Mesenchymal stem cell (in vitro differentiated cells and primary cell): ENCODE results near the gene MEF2B.
A peak's percentile ranks its signal among the peaks of the same experiment; 100 is the strongest.
"Not testable (repeated sequence)": the region's sequence is repeated elsewhere in the genome, so short reads cannot be mapped to it uniquely, and the experiment has no call there.

Source experiments
- DNase-seq: peaks from one replicate; pipeline ENCODE4 v3.0.0-alpha.2; 2013
- H2AFZ ChIP-seq: one replicate; pipeline ENCODE4 v1.6.1; 2013; ENCODE audit warnings: low read depth, mild to moderate bottlenecking, control low read depth, inconsistent platforms, low read length, moderate library complexity
- H2AK5ac ChIP-seq: 2 replicates; pipeline ENCODE4 v1.6.1; 2013; ENCODE audit warnings: low read length, moderate library complexity, mild to moderate bottlenecking, inconsistent platforms; ENCODE audit not compliant: severe bottlenecking
- H2BK120ac ChIP-seq: one replicate; pipeline ENCODE4 v1.6.1; 2013; ENCODE audit warnings: low read depth, mild to moderate bottlenecking, inconsistent platforms, low read length, moderate library complexity
- H2BK12ac ChIP-seq, 2 experiments: one replicate each; pipeline ENCODE4 v1.6.1; 2013; ENCODE audit warnings: inconsistent platforms in 2 of 2, low read length in 2 of 2, mild to moderate bottlenecking in 2 of 2, moderate library complexity in 2 of 2, control low read depth in 1 of 2
- H2BK15ac ChIP-seq: one replicate; pipeline ENCODE4 v1.6.1; 2013; ENCODE audit warnings: mild to moderate bottlenecking, low read depth, inconsistent platforms; ENCODE audit not compliant: poor library complexity, severe bottlenecking
- H2BK5ac ChIP-seq: 2 replicates; pipeline ENCODE4 v1.6.1; 2013; ENCODE audit warnings: low read depth, mild to moderate bottlenecking, low read length, control low read depth, inconsistent platforms; ENCODE audit not compliant: poor library complexity, severe bottlenecking
- H3K14ac ChIP-seq, 2 experiments: one replicate each; pipeline ENCODE4 v1.6.1; 2013; ENCODE audit warnings: inconsistent platforms in 2 of 2, low read length in 2 of 2, control low read depth in 1 of 2, mild to moderate bottlenecking in 1 of 2, moderate library complexity in 1 of 2
- H3K18ac ChIP-seq, 2 experiments: one replicate each; pipeline ENCODE4 v1.6.1; 2013; ENCODE audit warnings: inconsistent platforms in 2 of 2, low read length in 2 of 2, control low read depth in 1 of 2, low read depth in 1 of 2, mild to moderate bottlenecking in 1 of 2
- H3K23ac ChIP-seq, 2 experiments: one replicate each; pipeline ENCODE4 v1.6.1; 2013; ENCODE audit warnings: inconsistent platforms in 2 of 2, low read length in 2 of 2, mild to moderate bottlenecking in 2 of 2, moderate library complexity in 2 of 2, control low read depth in 1 of 2
- H3K27ac ChIP-seq: 2 replicates; pipeline ENCODE4 v1.5.1; 2013; ENCODE audit warnings: mild to moderate bottlenecking, moderate library complexity, low read length, control low read depth, inconsistent platforms; ENCODE audit not compliant: poor library complexity, severe bottlenecking
- H3K27me3 ChIP-seq, 2 experiments: 2 replicates each; pipeline versions ENCODE4 v1.6.1 to v1.7.0; 2013; ENCODE audit warnings: low read length in 2 of 2, mild to moderate bottlenecking in 2 of 2, moderate library complexity in 2 of 2, control low read depth in 1 of 2, inconsistent platforms in 1 of 2; ENCODE audit not compliant: control insufficient read depth in 1 of 2, insufficient read depth in 1 of 2
- H3K36me3 ChIP-seq, 2 experiments: 2 replicates each; pipeline versions ENCODE4 v1.6.1 to v1.7.0; 2013; ENCODE audit warnings: low read length in 2 of 2, control low read depth in 1 of 2, inconsistent platforms in 1 of 2, low read depth in 1 of 2, mild to moderate bottlenecking in 1 of 2; ENCODE audit not compliant: insufficient read depth in 2 of 2, control insufficient read depth in 1 of 2
- H3K4ac ChIP-seq, 2 experiments: one replicate each; pipeline ENCODE4 v1.6.1; 2013; ENCODE audit warnings: inconsistent platforms in 2 of 2, low read length in 2 of 2, mild to moderate bottlenecking in 2 of 2, moderate library complexity in 2 of 2, control low read depth in 1 of 2, low read depth in 1 of 2
- H3K4me1 ChIP-seq: 2 replicates; pipeline ENCODE4 v1.6.1; 2013; ENCODE audit warnings: low read depth, low read length, control low read depth; ENCODE audit not compliant: control insufficient read depth, insufficient read depth
- H3K4me2 ChIP-seq: 2 replicates; pipeline ENCODE4 v1.6.1; 2013; ENCODE audit warnings: low read length, mild to moderate bottlenecking, inconsistent platforms; ENCODE audit not compliant: poor library complexity, severe bottlenecking
- H3K4me3 ChIP-seq, 2 experiments: 2 replicates each; pipeline versions ENCODE4 v1.5.1 to v1.7.0; 2013; ENCODE audit warnings: low read length in 2 of 2, mild to moderate bottlenecking in 2 of 2, control low read depth in 1 of 2, low read depth in 1 of 2; ENCODE audit not compliant: insufficient read depth in 1 of 2
- H3K79me1 ChIP-seq: replicated peaks from 2 replicates; pipeline ENCODE4 v1.6.1; 2013; ENCODE audit warnings: mild to moderate bottlenecking, control low read depth, low read length, inconsistent platforms; ENCODE audit not compliant: poor library complexity, severe bottlenecking
- H3K9ac ChIP-seq: 2 replicates; pipeline ENCODE4 v1.7.0; 2013; ENCODE audit warnings: mild to moderate bottlenecking, low read length, moderate library complexity
- H3K9me3 ChIP-seq: 2 replicates; pipeline ENCODE4 v1.7.0; 2013; ENCODE audit warnings: mild to moderate bottlenecking, low read length; ENCODE audit not compliant: control insufficient read depth
- H4K8ac ChIP-seq: one replicate; pipeline ENCODE4 v1.6.1; 2013; ENCODE audit warnings: inconsistent platforms, mild to moderate bottlenecking, low read length, moderate library complexity
- H4K91ac ChIP-seq: one replicate; pipeline ENCODE4 v1.6.1; 2013; ENCODE audit warnings: mild to moderate bottlenecking, low read length, inconsistent platforms
- WGBS: methylation state at CpG from one replicate; pipeline ENCODE4 v1.1.7; 2013; ENCODE audit warnings: mixed read lengths; 5-methylcytosine and 5-hydroxymethylcytosine counted together

Gene MEF2B

GRCh38 chr19:19106938-19107337 lies 63.1 kb downstream of the MEF2B start:
- H3K4me2 ChIP-seq, H3K9ac ChIP-seq, H3K14ac ChIP-seq, DNase-seq, H4K91ac ChIP-seq, H3K18ac ChIP-seq, H3K4me3 ChIP-seq, H2BK5ac ChIP-seq, H4K8ac ChIP-seq, H2BK12ac ChIP-seq, H3K79me1 ChIP-seq, H3K23ac ChIP-seq, H2AK5ac ChIP-seq, H2BK120ac ChIP-seq, H3K9me3 ChIP-seq, H2AFZ ChIP-seq, H3K27ac ChIP-seq, H2BK15ac ChIP-seq, H3K4ac ChIP-seq: not testable (repeated sequence)
- Histone ChIP-seq H3K36me3 (peaks cover 0 to 12% of the 10 kb centered on the region in 2 experiments), H3K27me3 (peaks cover 0 to 14% of the 10 kb centered on the region in 2 experiments), H3K4me1 (peaks cover 31% of the 10 kb centered on the region)
- 100% methylated on average over 7 of the region's 7 CpGs for WGBS

DNA sequence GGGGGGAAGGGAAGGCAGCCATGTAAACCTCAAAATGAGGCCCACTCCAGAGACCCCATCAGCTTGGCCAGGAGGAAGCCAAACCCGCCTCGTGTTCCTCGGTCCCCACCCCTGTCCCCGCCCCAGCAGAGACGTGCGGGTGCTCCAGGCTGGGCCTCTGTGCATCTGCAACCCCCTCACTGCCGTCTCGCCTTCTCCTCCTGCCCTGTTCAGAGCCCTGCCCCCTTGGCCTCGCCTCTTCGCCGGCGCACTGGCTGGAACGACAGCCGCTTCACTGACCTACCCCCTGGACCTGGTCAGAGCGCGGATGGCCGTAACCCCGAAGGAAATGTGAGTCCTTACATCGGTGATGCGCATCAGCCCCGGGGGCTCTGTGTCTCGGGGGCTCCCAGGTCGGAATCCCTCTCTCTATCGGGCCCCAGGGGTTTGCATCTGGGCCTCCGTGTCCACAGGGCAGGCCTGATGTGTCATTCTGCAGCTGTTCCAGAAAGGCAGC lies 64.0 kb downstream of the MEF2B start:
- 22% methylated on average over 25 of the region's 25 CpGs for WGBS

GRCh38 chr19:19105365-19106055 lies 64.6 kb downstream of the MEF2B start:
- peak overlapping the region; percentile 84 to 90 for H3K18ac ChIP-seq
- H2BK5ac ChIP-seq, result peak overlapping the region; percentile 59
- H3K9ac ChIP-seq, result peak overlapping the region; percentile 72
- peak overlapping the region; percentile 81 for H2AFZ ChIP-seq
- H3K9me3 ChIP-seq, result no peaks in the 10 kb centered on the region
- H3K4me1 ChIP-seq, result peaks cover 24% of the 10 kb centered on the region
- H3K23ac ChIP-seq, result no peak overlapping the region
- H3K79me1 ChIP-seq, result no peaks in the 10 kb centered on the region
- peak overlapping the region in 1 of 2 experiments; percentile 42 for H2BK12ac ChIP-seq
- H4K8ac ChIP-seq, result peak overlapping the region; percentile 99
- H3K4me3 ChIP-seq, result peak overlapping the region; percentile 46 to 76
- H3K27ac ChIP-seq, result peak overlapping the region; percentile 88
- peaks cover 0 to 3% of the 10 kb centered on the region in 2 experiments for H3K27me3 ChIP-seq
- peak overlapping the region; percentile 73 to 83 for H3K4ac ChIP-seq
- no peak overlapping the region for H2BK15ac ChIP-seq
- H3K4me2 ChIP-seq, result peak overlapping the region; percentile 82
- no peak overlapping the region for H2AK5ac ChIP-seq
- 9% methylated on average over 34 of the region's 36 CpGs for WGBS
- peak; percentile 77 for DNase-seq
- H2BK120ac ChIP-seq, result peak overlapping the region; percentile 66
- peak overlapping the region in 1 of 2 experiments; percentile 68 for H3K14ac ChIP-seq
- peak overlapping the region; percentile 92 for H4K91ac ChIP-seq
- peaks cover 0 to 9% of the 10 kb centered on the region in 2 experiments for H3K36me3 ChIP-seq

More for the DNA sequence above, 64.0 kb downstream of the MEF2B start:
- H2BK15ac ChIP-seq, result peak overlapping the region; percentile 90
- H3K4ac ChIP-seq, result peak overlapping the region; percentile 55 to 73
- no peak overlapping the region for H2AK5ac ChIP-seq
- DNase-seq, result peak; percentile 67
- H3K9me3 ChIP-seq, result no peaks in the 10 kb centered on the region
- H3K27ac ChIP-seq, result peak overlapping the region; percentile 88
- H3K36me3 ChIP-seq, result peaks cover 0 to 12% of the 10 kb centered on the region in 2 experiments
- peak overlapping the region; percentile 59 for H2BK5ac ChIP-seq
- no peak overlapping the region for H3K14ac ChIP-seq
- peak overlapping the region; percentile 43 for H4K91ac ChIP-seq
- H3K18ac ChIP-seq, result peak overlapping the region; percentile 84 to 90
- peaks cover 0 to 9% of the 10 kb centered on the region in 2 experiments for H3K27me3 ChIP-seq
- peak overlapping the region; percentile 82 for H3K4me2 ChIP-seq
- H2AFZ ChIP-seq, result peak overlapping the region; percentile 72
- H3K79me1 ChIP-seq, result no peaks in the 10 kb centered on the region
- peak overlapping the region; percentile 72 for H3K9ac ChIP-seq
- H2BK12ac ChIP-seq, result peak overlapping the region in 1 of 2 experiments; percentile 75
- no peak overlapping the region for H3K23ac ChIP-seq
- H4K8ac ChIP-seq, result peak overlapping the region; percentile 99
- peak overlapping the region; percentile 37 to 74 for H3K4me3 ChIP-seq
- H3K4me1 ChIP-seq, result peaks cover 24% of the 10 kb centered on the region
- H2BK120ac ChIP-seq, result peak overlapping the region; percentile 66

DNA sequence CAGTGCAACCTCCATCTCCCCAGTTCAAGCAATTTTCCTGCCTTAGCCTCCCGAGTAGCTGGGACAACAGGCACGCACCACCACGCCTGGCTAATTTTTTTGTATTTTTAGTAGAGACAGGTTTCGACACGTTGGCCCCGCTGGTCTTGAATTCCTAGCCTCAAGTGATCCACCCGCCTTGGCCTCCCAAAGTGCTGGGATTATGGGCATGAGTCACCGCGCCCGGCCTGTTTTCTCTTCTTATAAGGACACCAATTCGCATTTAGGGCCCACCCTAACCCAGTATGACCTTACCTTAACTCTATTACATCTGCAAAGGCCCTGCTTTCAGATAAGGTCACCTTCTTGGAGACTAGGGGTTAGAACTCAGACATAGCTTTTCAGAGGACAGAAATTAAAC lies 66.9 kb downstream of the MEF2B start:
- no peak overlapping the region for H2AK5ac ChIP-seq
- no peak overlapping the region for H4K8ac ChIP-seq
- H3K4me2 ChIP-seq, result no peak overlapping the region
- H3K23ac ChIP-seq, result no peak overlapping the region
- H3K9me3 ChIP-seq, result no peaks in the 10 kb centered on the region
- no peaks in the 10 kb centered on the region for H3K79me1 ChIP-seq
- no peak overlapping the region for H2BK5ac ChIP-seq
- WGBS, result 93% methylated on average over 11 of the region's 11 CpGs
- no peaks in the 10 kb centered on the region for H3K27me3 ChIP-seq
- no peak overlapping the region for H3K18ac ChIP-seq
- no peak overlapping the region for H3K14ac ChIP-seq
- peaks cover 0 to 8% of the 10 kb centered on the region in 2 experiments for H3K36me3 ChIP-seq
- no peak overlapping the region for H2BK120ac ChIP-seq
- H2AFZ ChIP-seq, result no peak overlapping the region
- H3K27ac ChIP-seq, result no peak overlapping the region
- no peak overlapping the region for H3K9ac ChIP-seq
- peaks cover 22% of the 10 kb centered on the region for H3K4me1 ChIP-seq
- no peak for DNase-seq
- H3K4me3 ChIP-seq, result no peak overlapping the region
- no peak overlapping the region for H2BK12ac ChIP-seq
- H2BK15ac ChIP-seq, result no peak overlapping the region
- H3K4ac ChIP-seq, result no peak overlapping the region
- no peak overlapping the region for H4K91ac ChIP-seq
